K562 (cell line): Measurements from ENCODE around the gene TIGAR. TPM values are rescaled to one million over a fixed set of nuclear protein-coding genes. Genes with fewer than 3 reads are reported as not detected.

Experiments
- ATAC-seq: fragments of 200-7000 bp; cut with Tn5 transposase; 3 replicates; pipeline ENCODE4 v1.9.1; 2020; ENCODE audit warnings: moderate library complexity
- BruUV-seq: library from RNA; stranded (reverse); fragments of 400-500 nt; replicated peaks from 2 replicates; lab custom pipeline; 2021; lab: Mats Ljungman, UMichigan
- CTCF ChIA-PET: fragments of 300-600 bp; formaldehyde crosslinking; extraction: SDS; loops from one replicate; lab custom pipeline; 2021; ENCODE audit warnings: low intra/inter-chr PET ratio; lab: Yijun Ruan, JAX
- POLR2A ChIA-PET: fragments of 300-600, 350-650 bp; sonication (Branson Sonifier 250); formaldehyde crosslinking; extraction: SDS; loops from one replicate; lab custom pipeline; 2021; ENCODE audit warnings: antibody characterized with exemption, inconsistent platforms; lab: Yijun Ruan, JAX
- DNase-seq, 4 experiments: peaks; one replicate each; pipeline versions ENCODE4 v3.0.0 to v3.0.0-alpha.2; 2011 to 2018; ENCODE audit warnings: low spot score in 3 of 4, mixed read lengths in 3 of 4; ENCODE audit errors: extremely low read depth in 1 of 4
- FAIRE-seq: peaks from 2 replicates; lab custom pipeline; 2011; peaks lifted over from hg19 to GRCh38; lab: Jason Lieb, UNC
- H2AFZ ChIP-seq: 2 replicates; pipeline ENCODE4 v1.6.0; 2011; ENCODE audit warnings: low read depth, low read length, control low read depth, inconsistent platforms
- H3K27ac ChIP-seq: fragments of 200-600 bp; 3 replicates; pipeline ENCODE4 v1.8.0; 2011; ENCODE audit warnings: low read depth, mild to moderate bottlenecking, control low read depth, inconsistent platforms, low read length, moderate library complexity, mixed read lengths; ENCODE audit errors: extremely low read depth
- H3K27me3 ChIP-seq, 2 experiments: fragments of 300-600 bp in 1 of 2; 2 replicates in 1 of 2; 3 replicates in 1 of 2; pipeline versions ENCODE4 v1.6.0 to v1.8.0; 2011; ENCODE audit warnings: inconsistent platforms in 2 of 2, low read length in 2 of 2, mild to moderate bottlenecking in 1 of 2, mixed read lengths in 1 of 2, moderate library complexity in 1 of 2; ENCODE audit not compliant: control insufficient read depth in 2 of 2, insufficient read depth in 2 of 2
- H3K36me3 ChIP-seq: fragments of 300-600 bp; 3 replicates; pipeline ENCODE4 v1.8.0; 2011; ENCODE audit warnings: mild to moderate bottlenecking, low read length, inconsistent platforms; ENCODE audit not compliant: control insufficient read depth, insufficient read depth
- H3K4me1 ChIP-seq, 2 experiments: fragments of 200-600 bp in 1 of 2; replicated peaks in 1 of 2; 2 replicates in 1 of 2; 3 replicates in 1 of 2; pipeline versions ENCODE4 v1.5.1 to v1.8.0; 2011; ENCODE audit warnings: inconsistent platforms in 2 of 2, low read length in 2 of 2, mild to moderate bottlenecking in 1 of 2, mixed read lengths in 1 of 2, moderate library complexity in 1 of 2; ENCODE audit not compliant: control insufficient read depth in 2 of 2, insufficient read depth in 2 of 2
- H3K4me2 ChIP-seq: 2 replicates; pipeline ENCODE4 v1.6.1; 2011; ENCODE audit warnings: low read length, control low read depth, inconsistent platforms, mixed read lengths; ENCODE audit not compliant: insufficient read depth
- H3K4me3 ChIP-seq: fragments of 200-600 bp; sonication (generic), shearing (Covaris generic); 2 replicates; pipeline ENCODE4 v1.5.1; 2016; ENCODE audit warnings: control low read depth, inconsistent platforms
- H3K79me2 ChIP-seq: fragments of 200-600 bp; 3 replicates; pipeline ENCODE4 v1.8.0; 2011; ENCODE audit warnings: low read length, inconsistent platforms; ENCODE audit not compliant: control insufficient read depth, insufficient read depth
- H3K9ac ChIP-seq, 2 experiments: 2 replicates each; pipeline versions ENCODE4 v1.6.0 to v1.6.1; 2011; ENCODE audit warnings: low read depth in 2 of 2, low read length in 2 of 2, control low read depth in 1 of 2, inconsistent platforms in 1 of 2, mild to moderate bottlenecking in 1 of 2, mixed read lengths in 1 of 2; ENCODE audit not compliant: insufficient read depth in 1 of 2
- H3K9me1 ChIP-seq: one replicate; pipeline ENCODE4 v1.6.0; 2011; ENCODE audit warnings: inconsistent platforms, mild to moderate bottlenecking, low read length, moderate library complexity; ENCODE audit not compliant: control insufficient read depth, insufficient read depth
- H3K9me3 ChIP-seq: replicated peaks from 2 replicates; pipeline ENCODE4 v1.5.1; 2011; ENCODE audit warnings: low read depth, low read length, inconsistent platforms; ENCODE audit not compliant: control insufficient read depth, insufficient read depth
- H4K20me1 ChIP-seq: replicated peaks from 2 replicates; pipeline ENCODE4 v1.6.1; 2011; ENCODE audit warnings: low read length, inconsistent platforms, mixed read lengths; ENCODE audit not compliant: control insufficient read depth, insufficient read depth
- MYBL2 ChIP-seq, 2 experiments: fragments of 450-650 bp in 1 of 2; sonication (generic) in 1 of 2; formaldehyde crosslinking in 1 of 2; IDR thresholded peaks; 2 replicates each; pipeline versions ENCODE4 v1.6.1 to v1.8.1; 2017 to 2022; ENCODE audit warnings: borderline replicate concordance in 1 of 2, inconsistent platforms in 1 of 2, low read depth in 1 of 2, mild to moderate bottlenecking in 1 of 2, missing genetic modification reagents in 1 of 2, moderate library complexity in 1 of 2
- POLR2AphosphoS2 ChIP-seq: IDR thresholded peaks from 2 replicates; pipeline ENCODE4 v1.6.1; 2012; ENCODE audit warnings: low read length, improper control_type of control experiment
- RBM15 ChIP-seq: fragments of 200-400 bp; formaldehyde crosslinking; IDR thresholded peaks from 2 replicates; pipeline ENCODE4 v1.6.1; 2018; ENCODE audit warnings: mild to moderate bottlenecking, low read length, moderate library complexity; ENCODE audit not compliant: insufficient read depth
- SOX6 ChIP-seq: fragments of 450-650 bp; IDR thresholded peaks from 2 replicates; pipeline ENCODE4 v1.6.1; 2014; ENCODE audit warnings: mild to moderate bottlenecking
- ZKSCAN3 ChIP-seq: fragments of 250-450 bp; sonication (Bioruptor Pico); IDR thresholded peaks from 2 replicates; pipeline ENCODE4 v1.4.0; 2020
- WGBS: fragments of 100-300 bp; shearing (Covaris generic); methylation state at CpG from one replicate; pipeline ENCODE4 v1.1.6; 2016; ENCODE audit warnings: low coverage, mixed read lengths; ENCODE audit not compliant: insufficient coverage; ENCODE audit errors: missing lambda C conversion rate; 5-methylcytosine and 5-hydroxymethylcytosine counted together
- in situ Hi-C: fragments of 300-500 bp; cut with MboI; formaldehyde crosslinking; loops from 4 replicates; pipeline ENCODE4 v1.15.0; 2018; ENCODE audit warnings: inconsistent platforms, mixed read lengths
- intact Hi-C: fragments of 100-400 bp; cut with micrococcal nuclease; formaldehyde crosslinking; loops from 2 replicates; pipeline ENCODE4 v1.14.2; 2022
- polyA plus RNA-seq, 8 experiments: library from polyadenylated mRNA; depleted of rRNA in 4 of 8; stranded (reverse) in 5 of 8; unstranded in 3 of 8; fragments of >200 nt; fragmentation: Nextera tagmentation in 2 of 8; fragmentation: Illumina TruSeq in 1 of 8; extraction: Ambion mirVana in 2 of 8; extraction: Trizol in 1 of 8; gene quantifications; 2 replicates each; pipeline versions ENCODE4 v1.2.1 to v1.2.3, GENCODE V29; 2011 to 2014; ENCODE audit warnings: inconsistent platforms in 1 of 8, missing spikeins in 1 of 8
- total RNA-seq, 7 experiments: library from RNA; depleted of rRNA in 6 of 7; stranded (reverse); fragments of >200 nt in 6 of 7; fragmentation: Illumina TruSeq in 2 of 7; extraction: Trizol in 2 of 7; gene quantifications; 2 replicates each; pipeline versions ENCODE4 v1.2.1 to v1.2.3, GENCODE V29; 2011 to 2021; ENCODE audit warnings: low replicate concordance in 1 of 7
- TF ChIP-seq, protein P1 (sequence below): sonication (generic); formaldehyde crosslinking; IDR thresholded peaks from 2 replicates; pipeline ENCODE4 v1.8.0; 2023; ENCODE audit warnings: mild to moderate bottlenecking, missing genetic modification reagents
- TF ChIP-seq, protein P2 (sequence below): sonication (generic); formaldehyde crosslinking; IDR thresholded peaks from 2 replicates; pipeline ENCODE4 v1.8.1; 2023; ENCODE audit warnings: mild to moderate bottlenecking, missing genetic modification reagents, moderate library complexity

The TIGAR gene
- total and polyA plus RNA-seq, 9 of the 15 experiments (the other 6 are each of a cell fraction or from before 2014, with no cell fraction given), result 0.11 to 1.0 (median 0.53) TPM; not detected in 2

DNA sequence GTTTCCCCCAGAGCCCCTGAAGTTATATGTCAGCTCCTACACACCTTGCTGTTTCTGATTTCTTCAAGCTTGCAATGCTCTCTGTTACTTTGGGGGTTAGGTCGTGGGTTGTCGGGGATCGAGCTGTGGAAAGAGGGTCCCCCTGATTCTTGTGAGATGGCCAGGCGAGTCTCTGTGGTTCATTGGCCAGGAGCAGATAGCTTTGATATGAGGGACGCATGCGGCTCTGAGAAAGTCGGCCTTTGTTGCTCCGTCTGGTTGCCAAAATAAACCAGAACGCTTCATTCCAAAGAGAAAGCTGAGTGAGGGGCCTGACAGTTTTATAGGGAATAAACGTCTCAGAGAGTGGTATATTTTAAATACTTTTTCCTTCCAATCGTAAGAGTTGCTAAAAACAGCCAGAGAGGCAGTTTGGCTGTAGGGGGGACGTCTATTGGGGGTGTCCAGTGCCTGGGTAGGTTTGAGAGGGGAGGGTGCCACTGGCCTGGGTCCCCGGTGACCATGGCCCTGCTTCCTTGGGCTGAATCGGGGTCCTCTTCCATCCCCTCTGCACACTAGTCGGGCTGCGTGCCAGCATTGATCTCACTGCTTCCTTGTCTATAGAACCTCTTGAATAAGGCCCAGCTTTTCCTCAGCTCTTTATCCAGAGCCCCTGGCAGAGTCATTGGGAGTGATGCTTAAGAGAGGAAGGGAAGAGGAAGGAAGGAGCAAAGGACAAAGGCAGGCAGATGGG lies 28.5 kb upstream of the TIGAR start:
- H3K27ac ChIP-seq, result no peak overlapping the region

GRCh38 chr12:4293299-4293965 lies 27.6 kb upstream of the TIGAR start:
- Histone ChIP-seq H3K36me3 (peaks cover 94% of the 10 kb centered on the region), H3K27ac (no peak overlapping the region), H3K9me1 (no peaks in the 10 kb centered on the region), H3K9me3 (no peaks in the 10 kb centered on the region), H3K79me2 (peaks cover 39% of the 10 kb centered on the region), H3K4me3 (no peak overlapping the region), H3K9ac (no peak overlapping the region), H3K27me3 (no peaks in the 10 kb centered on the region), H3K4me2 (no peak overlapping the region), H3K4me1 (no peaks in the 10 kb centered on the region), H4K20me1 (peaks cover 3% of the 10 kb centered on the region; the same call in 1 of the 2 replicates), H2AFZ (no peak overlapping the region)
- FAIRE-seq, result no peak
- 95% methylated on average over 12 of the region's 14 CpGs for whole genome bisulfite sequencing
- no peak for DNase-seq
- CTCF ChIA-PET, result no interaction called here
- intact Hi-C loops (no loop called here), in situ Hi-C loops (loop anchor here (25.0 kb wide), 1 partner anchor 406 kb away; no protein-coding TSS in a partner anchor)
- BruUV-seq, result no TSS peak
- no peak for ATAC-seq
- POLR2A ChIA-PET, result interaction anchor here (0.7 to 2.1 kb wide), 3 partner anchors 10 to 408 kb away, joined by 3 to 9 read pairs (median 3); no protein-coding TSS in a partner anchor
- no peak for TF ChIP-seq ZKSCAN3 (CRISPR knock-in tag)
- no peak for TF ChIP-seq RBM15
- no peak for TF ChIP-seq MYBL2 (IDR thresholded peaks at IDR 0.05; ENCODE audit: low read depth)
- no peak for TF ChIP-seq MYBL2 (CRISPR knock-in tag; IDR thresholded peaks at IDR 0.05; ENCODE audit: borderline replicate concordance)
- TF ChIP-seq, protein P1, sequence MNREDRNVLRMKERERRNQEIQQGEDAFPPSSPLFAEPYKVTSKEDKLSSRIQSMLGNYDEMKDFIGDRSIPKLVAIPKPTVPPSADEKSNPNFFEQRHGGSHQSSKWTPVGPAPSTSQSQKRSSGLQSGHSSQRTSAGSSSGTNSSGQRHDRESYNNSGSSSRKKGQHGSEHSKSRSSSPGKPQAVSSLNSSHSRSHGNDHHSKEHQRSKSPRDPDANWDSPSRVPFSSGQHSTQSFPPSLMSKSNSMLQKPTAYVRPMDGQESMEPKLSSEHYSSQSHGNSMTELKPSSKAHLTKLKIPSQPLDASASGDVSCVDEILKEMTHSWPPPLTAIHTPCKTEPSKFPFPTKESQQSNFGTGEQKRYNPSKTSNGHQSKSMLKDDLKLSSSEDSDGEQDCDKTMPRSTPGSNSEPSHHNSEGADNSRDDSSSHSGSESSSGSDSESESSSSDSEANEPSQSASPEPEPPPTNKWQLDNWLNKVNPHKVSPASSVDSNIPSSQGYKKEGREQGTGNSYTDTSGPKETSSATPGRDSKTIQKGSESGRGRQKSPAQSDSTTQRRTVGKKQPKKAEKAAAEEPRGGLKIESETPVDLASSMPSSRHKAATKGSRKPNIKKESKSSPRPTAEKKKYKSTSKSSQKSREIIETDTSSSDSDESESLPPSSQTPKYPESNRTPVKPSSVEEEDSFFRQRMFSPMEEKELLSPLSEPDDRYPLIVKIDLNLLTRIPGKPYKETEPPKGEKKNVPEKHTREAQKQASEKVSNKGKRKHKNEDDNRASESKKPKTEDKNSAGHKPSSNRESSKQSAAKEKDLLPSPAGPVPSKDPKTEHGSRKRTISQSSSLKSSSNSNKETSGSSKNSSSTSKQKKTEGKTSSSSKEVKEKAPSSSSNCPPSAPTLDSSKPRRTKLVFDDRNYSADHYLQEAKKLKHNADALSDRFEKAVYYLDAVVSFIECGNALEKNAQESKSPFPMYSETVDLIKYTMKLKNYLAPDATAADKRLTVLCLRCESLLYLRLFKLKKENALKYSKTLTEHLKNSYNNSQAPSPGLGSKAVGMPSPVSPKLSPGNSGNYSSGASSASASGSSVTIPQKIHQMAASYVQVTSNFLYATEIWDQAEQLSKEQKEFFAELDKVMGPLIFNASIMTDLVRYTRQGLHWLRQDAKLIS (CRISPR knock-in tag), result no peak
- TF ChIP-seq, protein P2, sequence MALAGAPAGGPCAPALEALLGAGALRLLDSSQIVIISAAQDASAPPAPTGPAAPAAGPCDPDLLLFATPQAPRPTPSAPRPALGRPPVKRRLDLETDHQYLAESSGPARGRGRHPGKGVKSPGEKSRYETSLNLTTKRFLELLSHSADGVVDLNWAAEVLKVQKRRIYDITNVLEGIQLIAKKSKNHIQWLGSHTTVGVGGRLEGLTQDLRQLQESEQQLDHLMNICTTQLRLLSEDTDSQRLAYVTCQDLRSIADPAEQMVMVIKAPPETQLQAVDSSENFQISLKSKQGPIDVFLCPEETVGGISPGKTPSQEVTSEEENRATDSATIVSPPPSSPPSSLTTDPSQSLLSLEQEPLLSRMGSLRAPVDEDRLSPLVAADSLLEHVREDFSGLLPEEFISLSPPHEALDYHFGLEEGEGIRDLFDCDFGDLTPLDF (CRISPR knock-in tag), result no peak

More for the DNA sequence above, 28.5 kb upstream of the TIGAR start:
- intact Hi-C loops, result no loop called here
- DNase-seq, result no peak
- ATAC-seq, result no peak
- H3K4me1 ChIP-seq, result no peaks in the 10 kb centered on the region
- peaks cover 94% of the 10 kb centered on the region for H3K36me3 ChIP-seq
- FAIRE-seq, result no peak
- CTCF ChIA-PET, result no interaction called here
- H3K4me2 ChIP-seq, result no peak overlapping the region
- 84% methylated on average over 5 of the region's 16 CpGs for WGBS
- no TSS peak for BruUV-seq
- no peaks in the 10 kb centered on the region for H3K9me3 ChIP-seq
- POLR2A ChIA-PET, result interaction anchor here (0.5 to 1.7 kb wide), 5 partner anchors 11 to 539 kb away, joined by 3 to 6 read pairs (median 5); partner anchors contain the start of gene CCND2
- peaks cover 5% of the 10 kb centered on the region; the same call in 1 of the 2 replicates for H4K20me1 ChIP-seq
- no peak overlapping the region for H2AFZ ChIP-seq
- no peak overlapping the region for H3K9ac ChIP-seq
- no peak for TF ChIP-seq SOX6
- 0 out of 2 replicates have a peak, but pooled peaks have one; percentile 14 for TF ChIP-seq POLR2AphosphoS2
- in situ Hi-C loops, result loop anchor here (25.0 kb wide), 1 partner anchor 405 kb away; no protein-coding TSS in a partner anchor
- H3K27me3 ChIP-seq, result no peaks in the 10 kb centered on the region
- no peak overlapping the region for H3K4me3 ChIP-seq
- no peaks in the 10 kb centered on the region for H3K9me1 ChIP-seq
- H3K79me2 ChIP-seq, result peaks cover 47% of the 10 kb centered on the region
